ENCODE measurements around the gene TACC2.
A peak's percentile ranks its signal among the peaks of the same experiment; 100 is the strongest.

The TACC2 gene

DNA sequence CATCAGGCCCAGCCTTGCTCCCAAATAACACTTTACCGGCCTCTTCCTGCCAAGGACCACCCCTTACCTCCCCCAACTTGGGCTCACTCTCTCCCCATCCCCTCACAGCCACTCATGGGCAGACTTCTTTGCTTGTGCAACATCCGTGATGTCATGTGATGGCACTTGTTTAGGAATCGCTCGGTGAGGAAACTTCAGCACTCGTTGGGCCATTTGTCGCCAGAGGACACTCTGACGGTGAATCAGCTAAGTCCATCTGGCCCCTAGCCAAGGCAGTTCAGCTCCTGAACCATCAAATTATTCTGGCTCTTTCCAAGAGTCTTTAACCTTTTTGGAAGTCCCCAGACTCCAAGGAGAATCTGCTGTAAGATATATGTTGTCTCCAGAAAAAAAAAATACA lies 301.4 kb downstream of the TACC2 start:
- no peak for DNase-seq (ENCODE audit: low read depth in 2 of 3, low spot score in 1 of 3)

DNA sequence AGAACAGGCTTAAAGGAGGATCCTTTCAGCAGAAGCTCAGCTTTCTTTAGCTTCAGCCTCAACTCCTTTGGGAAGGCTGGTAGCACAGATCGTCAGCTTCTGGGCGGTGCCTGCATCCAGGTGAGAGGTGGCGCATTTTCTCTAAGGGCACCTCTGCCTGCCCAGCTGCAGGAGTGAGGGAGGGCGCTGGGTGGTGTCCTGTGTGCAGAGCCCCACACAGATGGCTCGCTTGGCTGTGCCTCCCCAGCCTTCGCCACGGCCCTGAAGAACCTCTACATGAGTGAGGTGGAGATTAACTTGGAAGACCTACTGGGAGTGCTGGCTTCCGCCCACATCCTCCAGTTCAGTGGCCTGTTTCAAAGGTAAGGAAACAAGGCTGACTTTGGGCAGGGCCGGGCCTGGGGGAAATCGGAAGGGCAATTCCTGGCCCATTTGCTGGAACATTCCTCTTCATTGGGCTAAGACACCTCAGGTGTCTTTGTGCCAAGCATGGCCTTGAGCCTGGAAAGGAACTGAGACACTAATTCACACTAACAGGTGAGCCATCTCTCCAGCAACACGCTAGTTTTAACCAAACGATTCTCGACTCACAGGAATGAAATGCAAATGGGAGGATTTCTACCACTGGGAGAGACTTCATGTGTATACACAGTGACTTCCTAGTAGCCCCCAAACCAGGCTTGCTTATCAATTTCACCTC lies 302.0 kb downstream of the TACC2 start:
- no peak for DNase-seq (ENCODE audit: low read depth in 2 of 3, low spot score in 1 of 3)

DNA sequence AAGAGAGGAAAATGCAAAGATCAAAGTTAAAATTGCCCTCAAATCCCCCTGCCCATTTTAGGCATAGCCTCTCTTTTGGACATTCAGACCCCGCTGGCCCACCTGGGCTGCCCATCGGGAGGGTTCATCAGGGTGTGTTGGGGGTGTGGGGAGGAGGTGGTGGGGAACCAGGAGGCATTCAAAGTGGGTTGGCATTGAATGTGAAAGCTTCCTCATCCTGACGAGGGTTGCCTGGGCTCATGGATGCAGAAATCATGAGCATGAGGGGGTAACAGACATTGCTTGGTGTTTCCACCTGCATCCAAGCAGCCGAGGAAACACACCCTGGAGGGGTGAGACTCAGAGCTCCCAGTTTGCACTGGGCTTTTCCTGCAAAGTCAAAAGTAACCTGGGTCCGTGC lies 302.8 kb downstream of the TACC2 start:
- no peak for DNase-seq (ENCODE audit: low read depth in 2 of 3, low spot score in 1 of 3)

DNA sequence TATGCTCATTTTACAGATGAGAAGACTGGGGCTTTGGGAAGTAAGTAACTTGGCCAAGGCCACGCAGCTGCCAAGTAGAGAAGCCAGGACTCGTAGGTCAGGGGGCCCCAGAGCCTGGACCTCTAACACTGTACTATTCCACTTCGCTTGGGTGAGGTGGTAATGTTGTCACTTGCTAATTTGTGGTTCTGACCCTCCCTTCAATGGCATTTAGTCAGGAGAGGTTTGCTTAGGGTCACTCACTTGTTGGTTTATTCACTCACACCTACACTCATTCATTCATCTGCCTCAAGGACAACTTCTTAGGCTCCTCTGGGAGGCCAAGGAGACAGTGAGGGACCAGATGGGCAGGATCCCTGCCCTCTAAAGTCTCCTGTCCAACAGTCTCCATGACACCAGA lies 303.4 kb downstream of the TACC2 start:
- no peak for DNase-seq (ENCODE audit: low read depth in 2 of 3, low spot score in 1 of 3)

DNA sequence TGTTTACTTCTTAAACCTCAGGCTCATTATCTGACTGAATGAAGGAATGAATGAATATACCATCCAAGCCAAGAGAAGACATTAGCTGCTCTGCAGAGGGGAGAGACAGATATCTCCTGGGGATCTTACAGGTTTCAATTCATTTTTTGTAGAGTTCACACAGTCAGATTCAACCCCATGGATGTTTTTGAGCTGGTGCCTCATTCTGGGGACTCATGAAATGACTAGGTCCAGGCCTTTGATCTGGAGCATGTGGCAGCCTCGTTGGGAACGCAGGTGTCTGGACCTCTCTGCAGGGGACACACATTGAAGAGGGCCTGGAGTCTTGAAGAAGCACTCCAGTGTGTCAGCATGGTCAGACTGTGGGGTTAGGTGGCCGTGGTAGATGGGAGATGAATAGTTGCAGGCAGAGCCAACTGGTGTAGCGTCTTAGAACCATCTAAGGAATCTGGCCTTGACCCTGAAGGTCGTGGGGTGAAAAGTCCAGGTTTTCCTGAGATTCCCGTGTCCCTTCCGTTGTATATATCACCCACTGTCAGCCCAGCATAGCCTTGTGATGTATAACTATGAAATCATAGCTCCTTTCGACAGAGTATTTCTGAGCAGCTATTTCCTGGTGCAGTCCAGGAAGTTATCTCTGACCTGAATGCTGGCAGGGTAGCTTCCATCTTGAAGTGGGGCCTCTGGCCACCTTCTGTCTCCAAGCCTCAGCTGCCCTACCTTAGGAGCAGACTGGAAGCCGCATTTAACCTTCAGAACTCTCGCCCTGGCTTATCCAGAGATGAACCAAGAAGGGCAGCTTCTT lies 304.4 kb downstream of the TACC2 start:
- no peak for DNase-seq (ENCODE audit: low read depth in 2 of 3, low spot score in 1 of 3)

DNA sequence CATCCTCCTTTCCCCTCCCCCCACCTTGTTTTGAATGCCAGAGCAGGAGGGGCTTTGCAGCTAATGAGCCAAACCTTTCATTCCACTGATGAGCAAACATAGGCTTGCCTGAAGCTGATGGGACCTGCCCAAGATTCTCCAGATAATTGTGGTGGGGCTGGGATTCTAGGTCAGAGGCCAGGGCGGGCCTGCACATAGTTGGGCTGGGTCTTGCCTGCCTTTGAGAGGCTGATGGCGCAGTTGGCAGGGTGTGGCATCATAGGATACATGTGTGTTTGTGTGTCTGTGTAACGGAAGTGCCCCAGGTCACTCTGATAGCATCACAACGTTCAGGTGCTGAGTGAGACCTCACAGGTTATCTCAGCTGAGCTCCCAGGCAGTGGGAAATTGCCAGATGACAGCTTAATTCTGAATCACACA lies 305.0 kb downstream of the TACC2 start:
- no peak for DNase-seq (ENCODE audit: low read depth in 2 of 3, low spot score in 1 of 3)

DNA sequence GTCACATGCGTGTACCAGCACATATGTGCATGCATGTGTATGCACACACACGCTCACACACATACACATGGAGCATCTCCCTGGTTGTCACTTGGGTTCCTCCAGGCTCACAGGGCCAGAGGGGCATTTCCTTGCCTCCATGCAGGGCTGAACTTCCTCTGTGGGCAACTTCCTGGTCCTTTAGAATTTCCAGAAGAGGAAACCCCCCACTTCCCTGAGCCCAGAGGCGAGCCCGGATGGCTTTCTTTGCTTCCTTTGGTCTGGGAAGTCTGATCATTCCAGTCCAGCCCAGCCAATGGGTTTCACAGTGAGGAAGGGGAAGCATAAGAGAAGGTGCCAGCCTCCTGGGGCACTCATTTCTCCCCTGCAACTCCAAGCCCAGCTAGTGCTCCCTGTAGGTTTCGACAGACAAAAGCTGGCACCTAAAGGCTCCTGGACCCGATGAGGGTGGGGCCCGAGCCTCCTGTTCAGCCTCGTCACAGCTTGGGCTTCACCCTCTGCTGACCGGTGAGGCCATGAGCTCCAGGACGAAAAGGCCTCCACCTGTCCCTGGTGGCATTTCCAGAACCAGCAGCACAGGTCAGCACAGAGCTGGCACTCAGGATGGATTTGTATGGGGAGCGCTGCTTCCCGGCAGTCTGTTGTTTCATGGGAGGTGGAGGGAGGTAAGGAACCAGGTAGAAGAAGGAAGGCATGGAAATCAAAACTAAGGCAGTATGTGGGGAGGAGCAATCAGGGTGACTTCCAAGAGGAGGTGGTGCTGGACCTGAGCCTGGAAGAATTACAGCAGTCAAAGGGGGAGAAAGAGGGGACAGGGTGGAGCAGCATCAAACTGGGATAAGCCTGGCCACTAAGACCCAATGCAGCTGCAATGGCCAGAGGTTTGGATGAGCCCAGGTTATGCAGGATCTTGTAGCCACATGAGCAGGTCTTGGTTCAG lies 305.8 kb downstream of the TACC2 start:
- DNase-seq (ENCODE audit: low read depth in 2 of 3, low spot score in 1 of 3): no peak

DNA sequence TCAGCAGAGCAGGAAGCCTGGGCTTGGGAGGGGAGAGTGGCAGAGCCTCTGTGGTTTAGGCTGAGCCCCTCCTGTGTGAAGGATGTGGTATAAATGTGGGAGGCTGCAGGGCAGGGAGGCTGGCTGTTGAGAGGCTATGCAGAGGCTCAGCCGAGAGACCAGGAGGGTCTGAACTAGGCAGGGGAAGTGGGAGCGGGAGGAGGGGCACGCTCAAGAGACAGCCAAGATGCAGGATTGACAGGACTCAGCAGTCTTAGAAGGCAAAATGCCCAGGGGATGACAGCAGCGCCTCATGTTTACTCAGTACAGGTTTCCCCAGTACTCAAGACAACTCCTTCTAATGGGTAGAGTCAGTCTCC lies 306.5 kb downstream of the TACC2 start:
- no peak for DNase-seq (ENCODE audit: low read depth in 2 of 3, low spot score in 1 of 3)

DNA sequence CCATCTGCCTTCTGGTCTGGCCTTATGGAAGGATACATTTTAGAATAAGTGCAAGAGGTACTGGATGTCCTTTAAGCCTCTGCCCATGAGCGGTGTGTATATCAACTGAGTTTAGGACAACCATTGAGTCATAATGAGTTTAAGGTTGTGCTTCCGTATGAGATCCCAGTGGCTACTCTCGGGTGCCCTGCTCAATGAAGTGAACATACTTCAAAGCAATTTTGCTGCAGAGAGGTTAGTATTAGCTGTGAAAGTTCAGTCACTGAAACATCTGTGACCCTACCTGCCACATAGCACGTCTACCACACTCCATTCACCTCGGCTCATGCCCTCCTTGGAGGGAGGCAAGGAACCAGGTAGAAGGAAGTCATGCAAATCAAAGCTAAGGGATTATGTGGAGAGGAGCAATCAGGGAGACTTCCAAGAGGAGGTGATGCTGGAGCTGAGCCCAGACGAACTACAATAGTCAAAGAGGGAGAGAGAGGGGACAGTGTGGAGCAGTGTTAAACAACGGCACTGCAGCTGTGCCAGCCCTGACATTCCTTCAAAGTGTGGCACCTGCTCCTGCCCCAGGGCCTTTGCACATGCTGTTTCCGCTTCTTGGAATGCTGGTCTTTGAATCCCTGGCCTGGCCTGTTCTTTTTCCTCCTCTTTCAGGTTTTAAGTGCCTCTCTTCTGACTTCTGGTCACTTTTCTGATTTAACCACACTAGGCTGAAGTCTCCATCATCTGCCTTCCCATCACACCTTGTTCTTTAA lies 307.6 kb downstream of the TACC2 start:
- no peak for DNase-seq (ENCODE audit: low read depth in 2 of 3, low spot score in 1 of 3)

DNA sequence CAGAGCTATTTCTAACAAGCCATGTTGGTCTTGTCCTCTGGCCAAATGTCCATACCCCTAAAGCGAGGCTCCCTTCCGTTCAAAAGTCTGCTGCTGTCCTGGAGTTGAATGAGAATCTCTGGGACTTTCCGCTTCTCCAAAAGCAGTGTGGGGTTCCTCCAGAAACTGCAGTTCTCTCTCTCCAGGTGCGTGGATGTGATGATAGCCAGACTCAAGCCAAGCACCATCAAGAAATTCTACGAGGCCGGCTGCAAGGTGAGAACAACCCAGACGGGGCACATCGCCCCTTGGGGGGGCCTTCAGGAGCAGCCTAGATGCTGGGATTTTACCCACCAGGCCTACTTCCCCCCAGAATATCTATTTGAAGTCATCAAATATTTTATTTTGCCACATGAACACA lies 308.6 kb downstream of the TACC2 start:
- DNase-seq (ENCODE audit: low read depth in 2 of 3, low spot score in 1 of 3): no peak

DNA sequence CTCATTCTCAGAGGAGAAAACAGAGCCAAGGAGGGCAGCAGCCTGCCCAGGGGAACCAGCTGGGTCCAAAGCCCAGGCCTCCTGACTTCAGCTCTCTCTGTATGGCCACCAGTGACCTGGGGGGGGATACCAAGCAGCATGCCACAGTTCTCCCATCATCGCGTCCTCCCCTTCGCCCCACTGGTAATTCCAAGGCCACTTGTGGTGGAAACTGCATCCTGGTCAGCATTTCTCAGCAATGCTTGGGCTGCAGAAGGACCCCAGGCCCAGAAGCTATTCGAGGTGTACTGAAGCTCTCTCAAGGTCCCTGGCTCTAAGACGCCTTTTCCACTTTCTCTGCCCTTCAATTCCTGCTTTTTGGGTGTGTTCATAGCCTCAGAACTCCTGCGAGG lies 309.2 kb downstream of the TACC2 start:
- DNase-seq (ENCODE audit: low read depth in 2 of 3, low spot score in 1 of 3): no peak

DNA sequence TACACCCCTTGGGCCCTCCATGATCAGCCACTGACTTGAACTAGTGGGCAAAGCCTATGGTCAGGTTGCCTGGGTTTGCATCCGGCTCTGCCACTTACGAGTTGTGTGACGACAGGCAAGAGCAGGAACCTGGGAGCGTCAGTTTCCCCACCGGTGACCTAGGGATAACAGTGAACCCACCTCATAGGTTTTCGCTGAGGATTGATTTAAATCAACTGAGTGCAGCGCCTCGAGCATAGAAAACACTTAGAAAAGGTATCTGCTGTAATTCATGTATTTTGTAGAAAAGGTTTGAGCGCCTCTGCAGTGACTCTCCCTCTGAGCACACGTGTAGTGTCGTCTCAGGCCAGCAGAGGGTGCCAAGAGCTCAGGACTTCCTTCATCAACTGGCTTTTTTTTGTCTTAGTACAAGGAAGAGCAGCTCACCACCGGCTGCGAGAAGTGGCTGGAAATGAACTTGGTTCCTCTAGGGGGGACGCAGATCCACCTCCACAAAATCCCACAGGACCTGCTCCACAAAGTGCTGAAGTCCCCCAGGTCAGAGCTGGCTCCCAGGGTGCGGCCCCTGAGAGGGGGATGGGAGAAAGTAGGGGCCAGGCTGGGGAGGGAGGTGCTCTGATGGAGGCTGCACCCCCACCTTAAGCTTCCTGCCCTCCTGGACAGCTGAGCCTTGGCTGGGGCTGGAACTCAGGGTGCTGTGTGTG lies 309.8 kb downstream of the TACC2 start:
- DNase-seq (ENCODE audit: low read depth in 2 of 3, low spot score in 1 of 3): peak; percentile 44 to 64 (median 46)

DNA sequence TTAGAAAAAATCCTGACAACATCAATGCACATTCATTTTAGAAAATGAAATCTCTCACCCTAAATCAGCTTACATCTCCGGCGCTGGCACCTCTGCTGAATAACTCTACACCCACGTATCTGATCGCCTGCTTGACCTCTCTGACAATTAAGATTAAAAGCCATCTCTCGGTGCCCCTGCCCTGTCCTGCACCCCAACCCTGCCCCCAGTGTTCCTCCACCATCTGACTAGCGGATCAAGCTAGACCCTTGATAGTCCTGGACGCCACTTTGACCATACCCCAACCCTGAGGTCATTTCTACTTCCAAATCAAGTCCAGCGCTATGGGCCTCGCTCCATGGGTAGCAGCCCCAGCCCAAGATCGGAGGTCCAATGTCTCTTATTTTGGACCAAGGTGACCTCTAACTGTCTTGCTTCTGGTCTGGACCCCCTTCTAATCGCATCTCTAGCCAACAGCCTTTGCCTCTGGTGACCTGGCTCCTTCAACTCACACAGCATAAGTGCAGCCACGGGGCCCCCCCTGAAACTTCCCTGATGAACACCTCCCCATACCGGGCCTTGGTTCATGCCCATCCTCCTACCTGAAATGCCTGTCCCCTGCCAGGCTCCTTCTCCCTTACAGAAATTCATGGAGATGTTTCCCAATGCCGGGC lies 310.6 kb downstream of the TACC2 start:
- DNase-seq (ENCODE audit: low read depth in 2 of 3, low spot score in 1 of 3): no peak

DNA sequence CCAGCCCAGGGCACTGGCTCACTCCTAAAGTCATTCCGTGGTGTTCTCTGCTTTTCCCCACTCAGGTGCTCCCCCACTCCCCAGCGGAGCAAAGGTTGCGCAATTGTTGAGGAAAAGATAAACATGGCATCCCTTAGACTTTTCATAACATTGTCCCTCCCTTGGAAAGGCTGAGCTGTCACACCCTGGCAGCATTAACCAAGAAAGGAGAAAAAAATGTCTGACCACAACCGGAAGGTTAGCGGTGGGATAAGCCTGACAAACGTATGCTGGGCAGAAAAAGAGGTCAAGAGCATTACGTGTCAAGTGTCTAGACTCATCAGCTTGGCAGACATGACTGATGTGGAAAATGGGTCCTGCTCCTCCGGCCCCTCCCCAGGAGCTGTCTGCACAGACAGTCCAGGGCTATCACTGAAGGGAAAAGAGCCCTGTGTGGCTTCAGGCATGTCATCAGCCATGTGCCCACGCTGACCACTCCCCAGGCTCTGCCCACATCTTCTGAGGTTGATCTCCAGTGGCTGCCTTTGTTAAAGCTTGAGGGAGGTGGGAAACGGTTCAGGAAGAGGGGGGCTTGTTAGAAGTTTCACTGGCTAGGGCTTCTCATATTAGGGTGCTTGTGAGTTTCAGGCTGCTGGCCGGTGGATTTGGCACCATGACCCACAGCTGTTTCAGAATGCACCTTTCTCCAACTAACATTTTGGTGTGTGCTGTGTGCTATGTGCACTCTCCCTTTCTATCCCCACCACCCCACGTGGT lies 312.3 kb downstream of the TACC2 start:
- no peak for DNase-seq (ENCODE audit: low read depth in 2 of 3, low spot score in 1 of 3)

DNA sequence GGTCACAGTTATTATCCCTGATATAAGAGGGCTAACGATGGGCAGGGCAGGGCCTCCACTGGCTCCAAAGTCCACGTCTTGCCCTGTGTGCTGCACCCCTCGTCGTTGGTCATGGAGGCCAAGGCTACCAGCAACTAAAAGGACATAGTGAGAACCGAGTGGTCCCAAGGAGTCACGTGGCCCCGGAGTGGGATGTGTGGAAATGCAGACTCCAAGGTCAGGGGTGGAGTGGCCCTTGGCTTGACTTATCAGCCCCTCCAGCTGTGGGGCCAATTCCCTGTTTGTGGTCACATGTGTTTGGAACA lies 312.8 kb downstream of the TACC2 start:
- no peak for DNase-seq (ENCODE audit: low read depth in 2 of 3, low spot score in 1 of 3)

DNA sequence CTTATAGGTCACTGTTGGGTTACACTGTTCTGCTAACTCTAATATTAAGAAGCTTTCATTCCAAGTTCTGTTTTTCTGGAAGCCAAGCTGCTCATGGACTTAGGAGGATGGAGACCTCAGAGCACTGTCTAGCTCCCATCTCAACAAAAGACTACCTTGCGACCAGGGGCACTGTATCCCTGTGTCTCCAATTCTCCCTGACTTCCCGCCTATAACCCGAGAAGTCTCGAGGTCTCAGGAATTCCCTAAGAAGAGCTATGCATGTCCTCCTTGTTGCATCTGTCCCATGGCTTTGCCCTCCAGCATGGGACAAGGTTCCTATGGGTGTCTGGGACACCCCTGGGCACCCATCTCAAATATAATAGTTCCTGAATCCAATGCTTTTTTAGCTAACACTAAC lies 313.4 kb downstream of the TACC2 start:
- DNase-seq (ENCODE audit: low read depth in 2 of 3, low spot score in 1 of 3): no peak

DNA sequence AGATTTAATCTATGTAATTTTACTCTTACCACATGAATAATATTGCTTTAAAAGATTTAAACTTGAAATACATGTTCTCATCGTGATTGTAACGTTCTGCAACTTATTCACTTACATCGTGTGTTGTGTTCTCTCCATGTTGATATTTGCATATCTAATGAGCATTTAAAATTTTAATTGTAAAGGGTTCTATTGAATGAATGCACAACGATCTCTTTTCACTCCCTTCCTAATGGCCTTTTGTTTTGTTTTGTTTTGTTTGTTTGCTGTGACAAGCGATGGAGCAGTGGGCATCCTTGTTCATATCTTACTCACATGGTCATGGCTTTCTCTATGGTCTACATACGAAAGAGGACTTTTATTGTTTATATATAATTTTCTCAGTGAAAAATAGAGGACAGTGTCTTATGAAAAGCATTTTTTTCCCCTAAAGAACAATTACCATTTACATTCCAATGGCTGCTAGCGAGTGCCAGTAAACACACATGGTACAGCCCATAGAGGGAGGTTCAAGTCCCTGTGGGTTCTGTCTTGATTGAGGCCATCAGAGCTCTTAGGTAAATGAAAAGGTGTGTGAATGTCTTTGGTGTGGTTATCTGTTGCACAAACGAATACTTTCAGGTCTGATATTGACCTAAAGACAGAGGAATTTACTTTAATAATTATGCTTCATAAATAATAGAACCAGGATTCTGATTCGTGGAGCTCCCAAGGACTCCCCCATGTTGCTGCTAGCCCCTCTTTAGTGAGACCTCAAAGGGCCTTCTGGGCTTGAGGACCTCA lies 314.5 kb downstream of the TACC2 start:
- DNase-seq (ENCODE audit: low read depth in 2 of 3, low spot score in 1 of 3): no peak
